Osteoblast (primary cell): ENCODE measurements around the gene SLC6A2. TPM values are rescaled to one million over a fixed set of nuclear protein-coding genes. Genes with fewer than 3 reads are reported as not detected.

Experiments used
- DNase-seq: peaks from one replicate; pipeline ENCODE4 v3.0.0; 2011; ENCODE audit warnings: low spot score, mixed read lengths; ENCODE audit not compliant: insufficient read length; ENCODE audit errors: missing footprints
- H2AFZ ChIP-seq: 2 replicates; pipeline ENCODE4 v1.6.0; 2011; ENCODE audit warnings: mild to moderate bottlenecking, low read length
- H3K27ac ChIP-seq: 2 replicates; pipeline ENCODE4 v1.5.1; 2011; ENCODE audit warnings: mild to moderate bottlenecking, low read depth, low read length, moderate library complexity
- H3K27me3 ChIP-seq: 2 replicates; pipeline ENCODE4 v1.6.0; 2012; ENCODE audit warnings: mild to moderate bottlenecking, control low read depth, inconsistent platforms, low read length, moderate library complexity; ENCODE audit not compliant: insufficient read depth
- H3K36me3 ChIP-seq: 2 replicates; pipeline ENCODE4 v1.5.1; 2011; ENCODE audit warnings: mild to moderate bottlenecking, low read length, control low read depth, moderate library complexity; ENCODE audit not compliant: insufficient read depth
- H3K4me1 ChIP-seq: 2 replicates; pipeline ENCODE4 v1.5.1; 2011; ENCODE audit warnings: mild to moderate bottlenecking, low read length, control low read depth, moderate library complexity; ENCODE audit not compliant: insufficient read depth
- H3K4me2 ChIP-seq: 2 replicates; pipeline ENCODE4 v1.6.0; 2011; ENCODE audit warnings: mild to moderate bottlenecking, low read length; ENCODE audit not compliant: insufficient read depth
- H3K4me3 ChIP-seq: fragments of 200-600 bp; sonication (generic); 3 replicates; pipeline ENCODE4 v1.5.1; 2012; ENCODE audit warnings: mild to moderate bottlenecking, low read length, inconsistent platforms; ENCODE audit not compliant: insufficient read depth
- H3K79me2 ChIP-seq: 2 replicates; pipeline ENCODE4 v1.6.0; 2012; ENCODE audit warnings: mild to moderate bottlenecking, low read length, control low read depth, inconsistent platforms; ENCODE audit not compliant: insufficient read depth
- H3K9me3 ChIP-seq: 2 replicates; pipeline ENCODE4 v1.5.1; 2011; ENCODE audit warnings: low read depth, low read length, control low read depth
- H4K20me1 ChIP-seq: 2 replicates; pipeline ENCODE4 v1.6.0; 2012; ENCODE audit warnings: mild to moderate bottlenecking, low read length, control low read depth; ENCODE audit not compliant: insufficient read depth
- CTCF ChIP-seq: IDR thresholded peaks from 2 replicates; pipeline ENCODE4 v1.5.1; 2011; ENCODE audit warnings: mild to moderate bottlenecking, low read depth, low read length, moderate library complexity; ENCODE audit errors: extremely low read depth
- total RNA-seq: library from RNA; depleted of rRNA; stranded (reverse); fragments of >200 nt; gene quantifications from 2 replicates; pipeline ENCODE4 v1.2.3, GENCODE V29; 2012

Gene SLC6A2
- total RNA-seq, 1 donor, result not detected

GRCh38 chr16:55647343-55647742 lies 8.4 kb upstream of the SLC6A2 start:
- TF ChIP-seq CTCF, result no peak
- no peak for DNase-seq
- Histone ChIP-seq H3K4me2 (no peak overlapping the region), H4K20me1 (no peaks in the 10 kb centered on the region), H3K4me3 (no peak overlapping the region), H3K9me3 (no peaks in the 10 kb centered on the region), H3K4me1 (no peaks in the 10 kb centered on the region), H2AFZ (no peak overlapping the region), H3K79me2 (no peaks in the 10 kb centered on the region), H3K27me3 (peaks cover 11% of the 10 kb centered on the region), H3K36me3 (no peaks in the 10 kb centered on the region), H3K27ac (no peak overlapping the region)

GRCh38 chr16:55647798-55648197 lies 8.0 kb upstream of the SLC6A2 start:
- peak; percentile 58 for DNase-seq
- H3K4me3 ChIP-seq, result no peak overlapping the region
- TF ChIP-seq CTCF, result peak; percentile 18

GRCh38 chr16:55651841-55652824 lies 3.7 kb upstream of the SLC6A2 start:
- Histone ChIP-seq H3K79me2 (no peaks in the 10 kb centered on the region), H3K27ac (no peak overlapping the region), H2AFZ (no peak overlapping the region), H3K9me3 (no peaks in the 10 kb centered on the region), H3K4me3 (no peak overlapping the region), H3K27me3 (peaks cover 54% of the 10 kb centered on the region), H4K20me1 (no peaks in the 10 kb centered on the region), H3K4me1 (no peaks in the 10 kb centered on the region), H3K4me2 (no peak overlapping the region), H3K36me3 (no peaks in the 10 kb centered on the region)
- DNase-seq, result no peak
- no peak for TF ChIP-seq CTCF

More at GRCh38 chr16:55647798-55648197, 8.0 kb upstream of the SLC6A2 start:
- Histone ChIP-seq H3K36me3 (no peaks in the 10 kb centered on the region), H3K4me2 (no peak overlapping the region), H3K27me3 (peaks cover 14% of the 10 kb centered on the region), H3K79me2 (no peaks in the 10 kb centered on the region), H3K9me3 (no peaks in the 10 kb centered on the region), H3K27ac (no peak overlapping the region), H3K4me1 (no peaks in the 10 kb centered on the region), H4K20me1 (no peaks in the 10 kb centered on the region), H2AFZ (no peak overlapping the region)

- Histone ChIP-seq H3K4me3 (no peak overlapping the region), H3K27me3 (peaks cover 63% of the 10 kb centered on the region), H3K4me2 (no peak overlapping the region), H4K20me1 (no peaks in the 10 kb centered on the region), H3K36me3 (no peaks in the 10 kb centered on the region), H3K4me1 (no peaks in the 10 kb centered on the region), H2AFZ (no peak overlapping the region), H3K9me3 (no peaks in the 10 kb centered on the region), H3K79me2 (no peaks in the 10 kb centered on the region), H3K27ac (no peak overlapping the region)
- DNase-seq, result no peak
- TF ChIP-seq CTCF, result no peak
Measured at GRCh38 chr16:55653106-55653505, 2.7 kb upstream of the SLC6A2 start.
